ENCODE results near the gene MRFAP1L1. TPM values are rescaled to one million over a fixed set of nuclear protein-coding genes. Genes with fewer than 3 reads are reported as not detected.

The MRFAP1L1 gene
- total RNA-seq, 3 donors from 2014 or later = 24.2 to 49.0 (median 31.2) TPM

GRCh38 chr4:6753891-6754290 lies 44.2 kb upstream of the MRFAP1L1 start:
- peaks cover 34% of the 10 kb centered on the region for H3K4me1 ChIP-seq (ENCODE audit: low read depth)
- TF ChIP-seq, protein P1, sequence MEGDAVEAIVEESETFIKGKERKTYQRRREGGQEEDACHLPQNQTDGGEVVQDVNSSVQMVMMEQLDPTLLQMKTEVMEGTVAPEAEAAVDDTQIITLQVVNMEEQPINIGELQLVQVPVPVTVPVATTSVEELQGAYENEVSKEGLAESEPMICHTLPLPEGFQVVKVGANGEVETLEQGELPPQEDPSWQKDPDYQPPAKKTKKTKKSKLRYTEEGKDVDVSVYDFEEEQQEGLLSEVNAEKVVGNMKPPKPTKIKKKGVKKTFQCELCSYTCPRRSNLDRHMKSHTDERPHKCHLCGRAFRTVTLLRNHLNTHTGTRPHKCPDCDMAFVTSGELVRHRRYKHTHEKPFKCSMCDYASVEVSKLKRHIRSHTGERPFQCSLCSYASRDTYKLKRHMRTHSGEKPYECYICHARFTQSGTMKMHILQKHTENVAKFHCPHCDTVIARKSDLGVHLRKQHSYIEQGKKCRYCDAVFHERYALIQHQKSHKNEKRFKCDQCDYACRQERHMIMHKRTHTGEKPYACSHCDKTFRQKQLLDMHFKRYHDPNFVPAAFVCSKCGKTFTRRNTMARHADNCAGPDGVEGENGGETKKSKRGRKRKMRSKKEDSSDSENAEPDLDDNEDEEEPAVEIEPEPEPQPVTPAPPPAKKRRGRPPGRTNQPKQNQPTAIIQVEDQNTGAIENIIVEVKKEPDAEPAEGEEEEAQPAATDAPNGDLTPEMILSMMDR (IDR thresholded peaks at IDR 0.05) = no peak
- no peak overlapping the region for H3K4me3 ChIP-seq
- intact Hi-C loops (cut with DNase I, micrococcal nuclease) = no loop called here
- DNase-seq (peak in 1 of 3 donors; percentile 25), ATAC-seq (no peak)
- H3K9me3 ChIP-seq = no peaks in the 10 kb centered on the region
- H3K36me3 ChIP-seq (ENCODE audit: low read depth) = no peaks in the 10 kb centered on the region

DNA sequence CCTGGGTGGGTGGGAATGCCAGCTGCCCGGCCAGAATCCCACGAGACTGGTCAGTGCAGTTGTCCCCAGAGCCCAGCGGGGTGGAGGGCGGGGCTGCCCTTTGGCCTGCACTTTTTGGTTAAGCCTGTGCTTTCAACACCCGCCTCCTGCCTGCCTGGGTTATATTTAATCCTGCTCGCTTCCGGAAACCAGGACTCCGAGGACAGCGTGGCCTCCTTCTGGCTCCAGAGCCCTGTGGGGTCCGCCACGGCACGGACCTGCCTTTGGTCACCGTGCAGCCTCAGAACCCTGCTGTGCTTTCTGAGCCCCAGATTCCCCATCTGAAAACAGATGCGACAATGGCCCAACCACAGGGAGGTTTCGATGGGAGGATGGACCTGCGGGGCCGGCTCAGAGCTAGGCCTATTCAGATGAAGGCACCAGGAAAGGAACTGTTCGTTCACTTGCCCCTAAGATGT lies 43.5 kb upstream of the MRFAP1L1 start:
- peak; percentile 72 to 84 (median 83) for DNase-seq

DNA sequence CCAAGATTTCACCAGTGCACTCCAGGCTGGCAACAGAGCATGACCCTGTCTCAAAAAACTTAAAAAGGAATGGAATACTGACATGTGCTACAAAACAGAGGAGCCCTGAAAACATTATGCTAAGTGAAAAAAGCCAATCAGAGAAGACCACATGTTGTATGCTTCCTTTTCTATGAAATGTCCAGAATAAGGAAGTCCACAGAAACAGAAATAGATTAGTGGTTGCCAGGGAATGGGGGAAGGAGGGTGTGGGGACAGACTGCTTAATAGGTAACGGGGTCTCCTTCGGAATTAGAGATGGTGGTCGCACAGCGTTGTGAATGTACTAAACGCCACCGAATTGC lies 42.8 kb upstream of the MRFAP1L1 start:
- DNase-seq (no peak), ATAC-seq (no peak)
- intact Hi-C loops (cut with DNase I, micrococcal nuclease) = no loop called here
- Histone ChIP-seq H3K4me1 (ENCODE audit: low read depth) (peaks cover 47% of the 10 kb centered on the region), H3K36me3 (ENCODE audit: low read depth) (no peaks in the 10 kb centered on the region), H3K4me3 (no peak overlapping the region), H3K9me3 (no peaks in the 10 kb centered on the region)
- TF ChIP-seq, protein P1 (IDR thresholded peaks at IDR 0.05) = no peak

More for the DNA sequence above, 43.5 kb upstream of the MRFAP1L1 start:
- Histone ChIP-seq H3K36me3 (ENCODE audit: low read depth) (no peaks in the 10 kb centered on the region), H3K4me3 (no peak overlapping the region), H3K9me3 (no peaks in the 10 kb centered on the region), H3K4me1 (ENCODE audit: low read depth) (peaks cover 40% of the 10 kb centered on the region)
- peak; percentile 30 for ATAC-seq
- intact Hi-C loops (cut with DNase I, micrococcal nuclease) = no loop called here
- TF ChIP-seq, protein P1 (IDR thresholded peaks at IDR 0.05) = no peak

GRCh38 chr4:6751611-6752485 lies 42.2 kb upstream of the MRFAP1L1 start:
- peaks cover 53% of the 10 kb centered on the region for H3K4me1 ChIP-seq (ENCODE audit: low read depth)
- ATAC-seq (no peak), DNase-seq (peak in 1 of 3 donors; percentile 33)
- intact Hi-C loops (cut with DNase I, micrococcal nuclease) = no loop called here
- no peaks in the 10 kb centered on the region for H3K9me3 ChIP-seq
- H3K4me3 ChIP-seq = no peak overlapping the region
- TF ChIP-seq, protein P1 (IDR thresholded peaks at IDR 0.05) = no peak
- no peaks in the 10 kb centered on the region for H3K36me3 ChIP-seq (ENCODE audit: low read depth)

- Histone ChIP-seq H3K9me3 (no peaks in the 10 kb centered on the region), H3K4me3 (no peak overlapping the region), H3K36me3 (ENCODE audit: low read depth) (no peaks in the 10 kb centered on the region), H3K4me1 (ENCODE audit: low read depth) (peaks cover 65% of the 10 kb centered on the region)
- intact Hi-C loops (cut with DNase I, micrococcal nuclease) = no loop called here
- ATAC-seq (no peak), DNase-seq (peak; percentile 58 to 68 (median 67))
- TF ChIP-seq, protein P1 (IDR thresholded peaks at IDR 0.05) = no peak
Observed at GRCh38 chr4:6750286-6751221, 40.9 kb upstream of the MRFAP1L1 start.

Measured in mucosa of descending colon (tissue), 3 donors.